Uterus (tissue), 2 donors: Measurements from ENCODE around the gene SPDYE4.

Source experiments
- POLR2A ChIP-seq, 2 donors: fragments of 450-650 bp; IDR thresholded peaks; one replicate each; pipeline ENCODE4 v1.6.1; 2016; ENCODE audit warnings: antibody characterized with exemption in 2 of 2, mild to moderate bottlenecking in 1 of 2, moderate library complexity in 1 of 2
- TF ChIP-seq, protein P1 (sequence below), 4 experiments: fragments of 200-600 bp in 2 of 4; fragments of 450-650 bp in 2 of 4; sonication (generic) in 2 of 4; IDR thresholded peaks; one replicate each; pipeline ENCODE4 v1.5.1; 2016 to 2019; ENCODE audit warnings: antibody characterized with exemption in 4 of 4, mild to moderate bottlenecking in 2 of 4, moderate library complexity in 1 of 4

DNA sequence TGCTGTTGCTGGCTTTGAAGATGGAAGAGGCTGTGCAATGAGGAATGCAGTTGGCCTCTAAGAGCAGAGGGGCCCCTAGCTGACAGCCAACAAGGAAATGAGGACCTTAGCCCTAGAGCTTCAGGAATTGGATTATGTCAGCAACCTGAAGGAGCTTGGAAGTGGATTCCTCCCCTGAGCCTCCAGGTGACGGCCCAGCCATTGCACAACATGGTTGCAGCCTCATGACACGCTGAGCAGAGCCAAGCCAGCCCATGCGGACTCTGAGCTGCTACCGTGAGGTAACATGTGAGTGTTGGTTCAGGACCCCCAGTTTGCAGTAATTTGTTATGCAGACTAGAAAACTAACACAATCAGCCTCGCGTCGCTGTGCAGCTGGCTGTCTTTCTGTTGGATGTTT, 33.9 kb downstream of the SPDYE4 start:
- TF ChIP-seq, protein P1, sequence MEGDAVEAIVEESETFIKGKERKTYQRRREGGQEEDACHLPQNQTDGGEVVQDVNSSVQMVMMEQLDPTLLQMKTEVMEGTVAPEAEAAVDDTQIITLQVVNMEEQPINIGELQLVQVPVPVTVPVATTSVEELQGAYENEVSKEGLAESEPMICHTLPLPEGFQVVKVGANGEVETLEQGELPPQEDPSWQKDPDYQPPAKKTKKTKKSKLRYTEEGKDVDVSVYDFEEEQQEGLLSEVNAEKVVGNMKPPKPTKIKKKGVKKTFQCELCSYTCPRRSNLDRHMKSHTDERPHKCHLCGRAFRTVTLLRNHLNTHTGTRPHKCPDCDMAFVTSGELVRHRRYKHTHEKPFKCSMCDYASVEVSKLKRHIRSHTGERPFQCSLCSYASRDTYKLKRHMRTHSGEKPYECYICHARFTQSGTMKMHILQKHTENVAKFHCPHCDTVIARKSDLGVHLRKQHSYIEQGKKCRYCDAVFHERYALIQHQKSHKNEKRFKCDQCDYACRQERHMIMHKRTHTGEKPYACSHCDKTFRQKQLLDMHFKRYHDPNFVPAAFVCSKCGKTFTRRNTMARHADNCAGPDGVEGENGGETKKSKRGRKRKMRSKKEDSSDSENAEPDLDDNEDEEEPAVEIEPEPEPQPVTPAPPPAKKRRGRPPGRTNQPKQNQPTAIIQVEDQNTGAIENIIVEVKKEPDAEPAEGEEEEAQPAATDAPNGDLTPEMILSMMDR (IDR thresholded peaks at IDR 0.05): no peak
- TF ChIP-seq POLR2A (IDR thresholded peaks at IDR 0.05): no peak
